Choroid plexus epithelial cell (primary cell): ENCODE results near the gene BCDIN3D.

Experiments used
- DNase-seq: peaks from one replicate; pipeline ENCODE4 v3.0.0-alpha.2; 2010; ENCODE audit warnings: low read depth
- H3K4me3 ChIP-seq: 2 replicates; pipeline ENCODE4 v1.5.1; 2011; ENCODE audit warnings: low read depth, mild to moderate bottlenecking, control low read depth, low read length, moderate library complexity
- CTCF ChIP-seq: conservative IDR thresholded peaks from 2 replicates; pipeline ENCODE4 v1.5.1; 2011; ENCODE audit warnings: low read depth, mild to moderate bottlenecking, control low read depth, inconsistent platforms, low read length, moderate library complexity

Gene BCDIN3D

DNA sequence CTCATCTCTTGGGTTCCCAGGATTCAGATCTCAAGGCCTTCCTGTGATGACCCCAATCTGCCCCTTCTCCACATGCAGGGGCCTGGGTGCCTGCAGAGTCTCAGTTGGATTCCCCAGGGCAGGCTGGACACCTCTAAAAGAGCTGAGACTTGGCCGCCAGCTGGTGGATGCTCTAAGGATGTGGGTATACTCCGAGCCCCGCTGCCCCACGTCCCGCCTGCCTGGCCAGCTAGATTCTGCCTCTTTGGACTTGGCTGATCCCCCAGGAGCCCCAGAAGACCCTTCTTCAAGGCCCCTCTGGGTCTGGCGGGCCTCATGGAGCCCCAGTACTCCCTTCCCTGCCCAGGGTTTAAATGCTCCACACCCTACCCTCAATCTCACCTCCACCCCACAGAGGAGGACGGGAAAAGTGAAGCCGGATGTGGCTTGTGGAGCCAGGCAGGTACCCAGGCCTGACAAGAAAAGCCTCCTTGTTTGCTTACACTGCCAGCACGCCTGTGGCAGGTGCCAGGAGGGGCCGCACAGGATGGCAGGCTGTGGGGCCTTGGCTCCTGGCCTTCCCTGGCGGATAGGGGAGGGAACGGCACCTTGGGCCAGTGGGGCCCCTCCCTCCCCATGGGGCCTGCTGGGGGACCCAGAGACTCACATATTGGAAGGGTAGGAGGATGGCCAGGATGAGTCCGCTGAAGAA is 45.7 kb upstream of the BCDIN3D start:
- DNase-seq = no peak
- TF ChIP-seq CTCF = no peak
- no peak overlapping the region for H3K4me3 ChIP-seq

- TF ChIP-seq CTCF = no peak
Observed at GRCh38 chr12:49887536-49888401, 44.9 kb upstream of the BCDIN3D start.

DNA sequence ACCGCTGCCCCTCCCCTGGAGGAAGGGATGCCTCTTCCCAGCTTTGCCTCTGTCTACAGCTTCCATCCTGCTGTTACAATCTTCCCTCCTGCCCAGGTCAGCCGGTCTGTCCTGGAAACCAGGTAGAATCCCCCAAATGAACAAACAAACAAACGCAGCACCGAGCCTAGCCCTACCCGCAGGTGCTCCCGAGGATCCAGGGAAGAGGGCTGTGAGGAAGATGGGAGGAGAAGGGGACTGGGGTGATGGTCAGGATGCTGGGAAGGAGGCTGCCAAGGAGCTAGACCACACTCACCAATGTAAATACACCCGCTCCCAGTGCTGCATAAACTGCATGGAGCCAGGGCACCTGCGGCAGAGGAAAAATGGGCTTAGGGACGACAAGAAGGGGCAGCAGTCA is 44.2 kb upstream of the BCDIN3D start:
- TF ChIP-seq CTCF = no peak
- DNase-seq = no peak

More at GRCh38 chr12:49887536-49888401, 44.9 kb upstream of the BCDIN3D start:
- no peak overlapping the region for H3K4me3 ChIP-seq
- DNase-seq = no peak

GRCh38 chr12:49885663-49886461 is 43.0 kb upstream of the BCDIN3D start:
- no peak for TF ChIP-seq CTCF
- no peak for DNase-seq
- H3K4me3 ChIP-seq = no peak overlapping the region

More for the DNA sequence above, 44.2 kb upstream of the BCDIN3D start:
- H3K4me3 ChIP-seq = no peak overlapping the region

DNA sequence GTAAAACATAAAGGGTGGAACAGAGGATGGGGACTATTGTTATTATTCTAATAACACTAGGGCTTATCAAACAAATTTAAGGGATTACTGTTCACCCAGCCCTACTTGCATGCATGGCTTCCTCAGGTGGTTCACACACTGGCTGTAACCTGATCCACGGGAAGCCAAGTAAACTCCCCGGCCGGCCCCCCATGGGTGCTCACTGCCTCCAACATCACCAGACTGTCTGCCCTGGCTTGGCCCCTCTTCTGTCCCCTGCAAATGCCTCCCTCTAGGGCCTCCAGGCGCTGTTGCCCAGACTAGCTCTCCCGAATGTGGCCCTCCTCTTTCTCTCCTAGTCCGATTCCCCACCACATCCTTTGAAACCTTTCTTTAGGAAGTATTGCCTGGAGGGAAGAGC is 42.2 kb upstream of the BCDIN3D start:
- no peak for TF ChIP-seq CTCF
- no peak for DNase-seq
- H3K4me3 ChIP-seq = no peak overlapping the region

DNA sequence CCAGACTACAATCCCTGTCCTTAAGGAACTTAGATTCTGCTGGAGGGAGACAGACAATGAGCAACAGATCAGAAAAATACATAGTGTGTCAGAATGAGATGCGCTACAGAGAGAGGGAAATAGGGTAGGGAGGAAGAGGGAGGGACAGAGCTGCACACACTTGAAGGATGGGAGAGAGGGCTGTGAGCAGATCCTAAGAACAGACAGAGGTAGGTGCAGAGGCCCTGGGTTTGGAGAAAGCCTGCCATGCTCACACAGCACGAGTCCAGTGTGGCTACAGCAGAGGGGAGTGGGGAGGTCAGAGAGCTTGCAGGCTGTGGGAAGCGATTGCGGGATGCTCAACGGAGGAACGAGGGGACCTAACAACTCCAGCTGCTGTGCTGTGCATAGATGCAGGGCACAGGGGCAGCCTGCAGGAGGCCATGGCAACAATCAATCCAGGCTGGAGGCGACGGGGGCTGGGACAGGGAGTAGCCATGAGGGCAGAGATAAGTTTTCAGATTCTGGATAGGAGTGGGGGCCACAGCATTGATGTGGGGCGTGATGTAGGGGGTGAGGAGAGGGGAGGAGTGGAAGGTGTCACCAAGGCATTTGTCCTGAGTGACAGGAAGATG is 40.1 kb upstream of the BCDIN3D start:
- DNase-seq = no peak
- TF ChIP-seq CTCF = no peak
- no peak overlapping the region for H3K4me3 ChIP-seq
